CD14-positive monocyte (primary cell): ENCODE measurements around the gene LLCFC1. TPM values are rescaled to one million over a fixed set of nuclear protein-coding genes. Genes with fewer than 3 reads are reported as not detected.

Experiments
- DNase-seq, 3 donors: peaks; one replicate each; pipeline ENCODE4 v3.0.0-alpha.2; 2011 to 2022
- H2AFZ ChIP-seq: 2 replicates; pipeline ENCODE4 v1.6.0; 2012; ENCODE audit warnings: mild to moderate bottlenecking, low read depth, low read length, inconsistent platforms; ENCODE audit not compliant: insufficient read depth, poor library complexity, severe bottlenecking
- H3K27ac ChIP-seq, 2 donors: 1 replicate in 1 of 2; 2 replicates in 1 of 2; pipeline ENCODE4 v1.5.1; 2012 to 2013; ENCODE audit warnings: low read length in 2 of 2, control low read depth in 1 of 2, inconsistent platforms in 1 of 2, low read depth in 1 of 2, mild to moderate bottlenecking in 1 of 2
- H3K27me3 ChIP-seq, 2 donors: one replicate each; pipeline versions ENCODE4 v1.6.0 to v1.6.1; 2011 to 2013; ENCODE audit warnings: low read length in 2 of 2; ENCODE audit not compliant: control insufficient read depth in 2 of 2, insufficient read depth in 2 of 2
- H3K36me3 ChIP-seq, 2 donors: replicated peaks in 1 of 2; 1 replicate in 1 of 2; 2 replicates in 1 of 2; pipeline versions ENCODE4 v1.5.1 to v1.6.1; 2012 to 2013; ENCODE audit warnings: low read length in 2 of 2, control low read depth in 1 of 2, inconsistent platforms in 1 of 2, mild to moderate bottlenecking in 1 of 2; ENCODE audit not compliant: insufficient read depth in 2 of 2, control insufficient read depth in 1 of 2
- H3K4me1 ChIP-seq, 2 donors: 1 replicate in 1 of 2; 2 replicates in 1 of 2; pipeline versions ENCODE4 v1.5.1 to v1.6.1; 2012 to 2013; ENCODE audit warnings: low read length in 2 of 2, control low read depth in 1 of 2, inconsistent platforms in 1 of 2, mild to moderate bottlenecking in 1 of 2, moderate library complexity in 1 of 2; ENCODE audit not compliant: insufficient read depth in 2 of 2, control insufficient read depth in 1 of 2
- H3K4me2 ChIP-seq: replicated peaks from 2 replicates; pipeline ENCODE3; 2012; ENCODE audit warnings: low read length, moderate library complexity, mild to moderate bottlenecking; ENCODE audit not compliant: poor library complexity, severe bottlenecking; ENCODE audit errors: extremely low read depth
- H3K4me3 ChIP-seq, 3 experiments: fragments of 200-600 bp in 1 of 3; sonication (generic) in 1 of 3; replicated peaks in 1 of 3; 1 replicate in 2 of 3; 2 replicates in 1 of 3; pipeline ENCODE4 v1.5.1; 2011 to 2013; ENCODE audit warnings: low read length in 3 of 3, mild to moderate bottlenecking in 3 of 3, control low read depth in 2 of 3, low read depth in 2 of 3, inconsistent platforms in 1 of 3, moderate library complexity in 1 of 3
- H3K79me2 ChIP-seq: 2 replicates; pipeline ENCODE4 v1.6.0; 2012; ENCODE audit warnings: mild to moderate bottlenecking, control low read depth, inconsistent platforms, low read length, moderate library complexity; ENCODE audit not compliant: insufficient read depth
- H3K9ac ChIP-seq: 2 replicates; pipeline ENCODE4 v1.6.0; 2017; ENCODE audit warnings: low read length, mild to moderate bottlenecking; ENCODE audit not compliant: insufficient read depth, poor library complexity, severe bottlenecking
- H3K9me3 ChIP-seq, 2 donors: replicated peaks in 1 of 2; 1 replicate in 1 of 2; 2 replicates in 1 of 2; pipeline versions ENCODE4 v1.5.1 to v1.6.1; 2012 to 2013; ENCODE audit warnings: low read length in 2 of 2, control low read depth in 1 of 2; ENCODE audit not compliant: control insufficient read depth in 1 of 2, insufficient read depth in 1 of 2
- H4K20me1 ChIP-seq: 2 replicates; pipeline ENCODE4 v1.6.0; 2012; ENCODE audit warnings: mild to moderate bottlenecking, low read length, control low read depth, moderate library complexity; ENCODE audit not compliant: insufficient read depth
- H3K27ac Mint-ChIP-seq, 7 donors: one replicate each; pipeline ENCODE4 v1.8.0; 2020; ENCODE audit warnings: mild to moderate bottlenecking in 7 of 7, mixed read lengths in 7 of 7, moderate library complexity in 6 of 7, inconsistent platforms in 2 of 7
- H3K27me3 Mint-ChIP-seq, 3 donors: one replicate each; pipeline ENCODE4 v1.8.0; 2021 to 2022; ENCODE audit warnings: low read depth in 3 of 3, mild to moderate bottlenecking in 3 of 3, mixed read lengths in 3 of 3, moderate library complexity in 3 of 3, inconsistent platforms in 1 of 3
- H3K36me3 Mint-ChIP-seq, 2 donors: one replicate each; pipeline ENCODE4 v1.8.0; 2020; ENCODE audit warnings: mixed read lengths in 2 of 2, inconsistent platforms in 1 of 2, mild to moderate bottlenecking in 1 of 2
- H3K4me1 Mint-ChIP-seq: one replicate; pipeline ENCODE4 v1.8.0; 2020; ENCODE audit warnings: mild to moderate bottlenecking, mixed read lengths
- H3K4me3 Mint-ChIP-seq, 2 donors: one replicate each; pipeline ENCODE4 v1.8.0; 2020; ENCODE audit warnings: mild to moderate bottlenecking in 2 of 2, mixed read lengths in 2 of 2, moderate library complexity in 1 of 2
- H3K9me3 Mint-ChIP-seq, 7 donors: one replicate each; pipeline ENCODE4 v1.8.0; 2020 to 2022; ENCODE audit warnings: mixed read lengths in 7 of 7, mild to moderate bottlenecking in 6 of 7, moderate library complexity in 6 of 7, inconsistent platforms in 2 of 7
- WGBS: methylation state at CpG from one replicate; pipeline ENCODE4 v1.1.5; 2013; ENCODE audit warnings: missing lambda C conversion rate; ENCODE audit not compliant: insufficient coverage; 5-methylcytosine and 5-hydroxymethylcytosine counted together
- intact Hi-C, 2 donors: fragments of 100-400 bp; cut with micrococcal nuclease; formaldehyde crosslinking; loops; one replicate each; pipeline versions ENCODE4 v1.15.0 to v1.15.1; 2023
- polyA plus RNA-seq, 3 donors: library from polyadenylated mRNA; depleted of rRNA in 1 of 3; unstranded in 2 of 3; stranded (reverse) in 1 of 3; fragments of 300-500 nt in 2 of 3; fragments of >200 nt in 1 of 3; fragmentation: Illumina TruSeq in 2 of 3; gene quantifications; 1 replicate in 2 of 3; 2 replicates in 1 of 3; pipeline ENCODE4 v1.2.3, GENCODE V29; 2012 to 2021
- TF ChIP-seq, protein P1 (sequence below): fragments of 200-600 bp; IDR thresholded peaks from one replicate; pipeline ENCODE4 v1.8.0; 2022; ENCODE audit warnings: antibody characterized with exemption, mild to moderate bottlenecking

LLCFC1 gene
- polyA plus RNA-seq, 3 donors, result 0.84 TPM; not detected in 2

DNA sequence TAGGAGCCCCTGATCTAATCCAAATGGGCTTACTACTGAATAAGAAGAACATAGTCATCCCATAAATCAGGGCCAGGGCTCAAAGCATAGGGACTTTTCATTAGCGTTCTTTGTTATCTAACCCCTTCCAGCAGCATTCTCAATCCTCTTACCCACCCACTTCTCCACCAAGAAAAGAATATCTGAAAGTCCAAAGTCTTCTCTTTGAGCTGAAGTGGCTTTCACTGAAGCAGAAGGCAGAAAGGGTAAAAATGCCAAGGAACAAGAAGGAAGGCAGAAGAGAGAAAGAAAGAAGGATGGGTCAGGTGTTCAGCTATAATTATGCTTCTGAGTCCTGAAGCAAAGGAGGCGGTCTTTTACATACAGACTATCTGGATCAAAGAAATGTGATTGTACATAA, 15.9 kb upstream of the LLCFC1 start:
- H4K20me1 ChIP-seq, result no peaks in the 10 kb centered on the region
- peaks cover 0 to 17% (median 0%) of the 10 kb centered on the region in 3 donors for H3K27me3 Mint-ChIP-seq
- TF ChIP-seq, protein P1, sequence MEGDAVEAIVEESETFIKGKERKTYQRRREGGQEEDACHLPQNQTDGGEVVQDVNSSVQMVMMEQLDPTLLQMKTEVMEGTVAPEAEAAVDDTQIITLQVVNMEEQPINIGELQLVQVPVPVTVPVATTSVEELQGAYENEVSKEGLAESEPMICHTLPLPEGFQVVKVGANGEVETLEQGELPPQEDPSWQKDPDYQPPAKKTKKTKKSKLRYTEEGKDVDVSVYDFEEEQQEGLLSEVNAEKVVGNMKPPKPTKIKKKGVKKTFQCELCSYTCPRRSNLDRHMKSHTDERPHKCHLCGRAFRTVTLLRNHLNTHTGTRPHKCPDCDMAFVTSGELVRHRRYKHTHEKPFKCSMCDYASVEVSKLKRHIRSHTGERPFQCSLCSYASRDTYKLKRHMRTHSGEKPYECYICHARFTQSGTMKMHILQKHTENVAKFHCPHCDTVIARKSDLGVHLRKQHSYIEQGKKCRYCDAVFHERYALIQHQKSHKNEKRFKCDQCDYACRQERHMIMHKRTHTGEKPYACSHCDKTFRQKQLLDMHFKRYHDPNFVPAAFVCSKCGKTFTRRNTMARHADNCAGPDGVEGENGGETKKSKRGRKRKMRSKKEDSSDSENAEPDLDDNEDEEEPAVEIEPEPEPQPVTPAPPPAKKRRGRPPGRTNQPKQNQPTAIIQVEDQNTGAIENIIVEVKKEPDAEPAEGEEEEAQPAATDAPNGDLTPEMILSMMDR, result no peak
- H3K36me3 ChIP-seq, result no peaks in the 10 kb centered on the region
- H3K9ac ChIP-seq, result no peak overlapping the region
- DNase-seq, result no peak
- H3K36me3 Mint-ChIP-seq, result peaks cover 6 to 8% of the 10 kb centered on the region in 2 donors
- peaks cover 28% of the 10 kb centered on the region for H3K4me1 Mint-ChIP-seq
- H3K9me3 Mint-ChIP-seq, result peaks cover 12 to 20% (median 16%) of the 10 kb centered on the region in 7 donors
- H3K4me2 ChIP-seq, result no peak overlapping the region
- H3K4me3 ChIP-seq, result no peak overlapping the region
- H3K27ac Mint-ChIP-seq, result no peak overlapping the region
- no peaks in the 10 kb centered on the region for H3K27me3 ChIP-seq
- H3K4me1 ChIP-seq, result peaks cover 27 to 28% of the 10 kb centered on the region in 2 donors
- intact Hi-C loops, result no loop called here
- H3K9me3 ChIP-seq, result peaks cover 0 to 6% of the 10 kb centered on the region in 2 donors
- no peak overlapping the region for H3K27ac ChIP-seq
- WGBS, result no CpG with 5 or more reads among the region's 2 CpGs
- no peaks in the 10 kb centered on the region for H3K79me2 ChIP-seq
- H2AFZ ChIP-seq, result peak overlapping the region; percentile 17
- no peak overlapping the region for H3K4me3 Mint-ChIP-seq

DNA sequence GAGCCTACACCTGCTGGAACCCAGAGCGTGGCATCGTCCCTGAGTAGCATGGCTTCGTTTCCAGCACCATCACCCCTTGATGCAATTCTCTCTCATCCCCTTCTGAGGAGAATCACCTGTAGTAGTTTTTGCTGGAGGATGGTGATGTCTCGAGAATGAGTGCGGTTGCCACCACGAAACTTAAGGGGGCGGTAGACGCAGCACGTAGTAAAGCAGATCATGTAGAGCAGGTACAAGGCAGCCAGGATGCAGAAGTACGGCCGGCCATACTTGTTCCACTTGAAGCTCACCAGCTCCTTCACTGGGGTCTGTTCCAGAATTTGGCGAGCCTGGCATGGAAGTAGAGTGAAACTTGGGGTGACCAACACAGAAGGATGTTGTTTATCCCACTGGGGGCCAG, 13.9 kb upstream of the LLCFC1 start:
- Histone ChIP-seq H3K79me2 (no peaks in the 10 kb centered on the region), H3K4me1 (peaks cover 33% of the 10 kb centered on the region in 2 donors), H3K27ac (no peak overlapping the region), H3K27me3 (no peaks in the 10 kb centered on the region), H3K9ac (no peak overlapping the region), H4K20me1 (no peaks in the 10 kb centered on the region), H3K4me2 (no peak overlapping the region), H3K36me3 (no peaks in the 10 kb centered on the region), H3K9me3 (peaks cover 10 to 23% of the 10 kb centered on the region in 2 donors), H2AFZ (no peak overlapping the region), H3K4me3 (no peak overlapping the region)
- TF ChIP-seq, protein P1, result no peak
- peaks cover 21 to 39% (median 31%) of the 10 kb centered on the region in 7 donors for H3K9me3 Mint-ChIP-seq
- intact Hi-C loops, result no loop called here
- WGBS, result 95% methylated on average over 8 of the region's 12 CpGs
- H3K27ac Mint-ChIP-seq, result peak overlapping the region in 1 of 7 donors; percentile 3
- no peak overlapping the region for H3K4me3 Mint-ChIP-seq
- peaks cover 6 to 8% of the 10 kb centered on the region in 2 donors for H3K36me3 Mint-ChIP-seq
- no peak for DNase-seq
- peaks cover 32% of the 10 kb centered on the region for H3K4me1 Mint-ChIP-seq
- peaks cover 0 to 7% (median 0%) of the 10 kb centered on the region in 3 donors for H3K27me3 Mint-ChIP-seq
